Raji (cell line): ENCODE data around the gene AKAP4.

ENCODE experiments used
- POLR2A ChIP-seq: IDR thresholded peaks from 2 replicates; pipeline ENCODE4 v1.6.1; 2011; ENCODE audit warnings: low read depth, low read length, control low read depth; ENCODE audit not compliant: insufficient read depth

Gene AKAP4

DNA sequence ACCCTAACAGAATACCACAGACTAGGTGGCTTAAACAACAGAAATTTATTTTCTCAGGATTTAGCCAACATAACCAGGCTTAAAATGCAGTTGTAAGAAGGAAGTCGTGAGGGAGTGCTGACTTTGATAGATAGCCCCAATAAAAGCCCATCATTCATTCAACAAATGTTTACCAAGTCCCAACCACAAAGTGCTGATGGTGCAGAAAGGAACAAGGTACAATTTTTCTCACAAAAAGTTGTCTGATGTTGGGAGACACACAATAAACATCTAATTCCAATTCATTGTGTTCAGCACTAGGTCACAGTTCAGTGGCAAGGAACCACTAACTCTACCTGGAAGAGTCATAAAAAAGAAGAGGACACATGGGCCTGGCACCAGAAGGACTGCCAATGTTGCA is 42.2 kb downstream of the AKAP4 start:
- TF ChIP-seq POLR2A: no peak

DNA sequence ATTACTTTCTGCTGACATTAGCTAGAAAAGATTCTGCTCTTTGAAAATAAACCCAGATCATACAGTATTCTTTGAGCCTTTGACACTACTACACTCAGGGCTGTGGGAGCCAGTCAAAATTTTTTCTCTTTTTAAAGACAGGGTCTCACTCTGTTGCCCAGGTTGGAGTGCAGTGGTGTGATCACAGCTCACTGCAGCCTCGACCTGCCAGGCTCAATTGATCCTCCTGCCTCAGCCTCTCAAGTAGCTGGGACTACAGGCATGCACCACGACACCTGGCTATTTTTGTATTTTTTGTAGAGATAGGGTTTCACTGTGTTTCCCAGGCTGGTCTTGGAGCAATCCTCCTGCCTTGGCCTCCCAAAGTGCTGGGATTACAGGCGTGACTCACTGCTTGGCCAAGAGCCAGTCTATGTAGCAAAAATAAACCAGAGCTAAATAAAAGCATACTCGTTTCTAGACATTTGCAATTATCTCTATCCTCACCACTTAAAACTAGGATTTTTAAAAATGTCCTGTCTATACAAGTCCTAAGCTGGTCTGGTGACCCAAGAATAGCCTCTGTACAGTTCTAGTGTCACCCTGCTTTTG is 43.2 kb downstream of the AKAP4 start:
- TF ChIP-seq POLR2A: no peak

DNA sequence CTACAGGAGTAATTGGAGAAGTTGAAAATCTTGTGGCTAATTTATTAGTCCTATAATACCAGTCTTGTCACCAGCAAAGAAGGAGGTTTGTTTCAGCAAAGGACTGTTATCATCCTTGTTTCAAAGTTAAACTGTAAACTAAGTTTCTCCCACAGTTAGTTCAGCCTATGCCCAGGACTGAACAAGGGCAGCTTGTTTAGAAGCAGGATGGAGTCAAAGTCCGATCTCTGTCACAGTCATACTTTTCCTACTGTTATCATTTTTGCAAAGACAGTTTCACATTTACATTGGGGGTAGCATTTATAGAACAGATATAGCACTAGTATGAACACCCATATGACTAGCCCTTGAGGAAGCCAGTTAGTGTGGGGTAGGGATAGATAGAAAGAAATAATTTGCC is 46.4 kb downstream of the AKAP4 start:
- TF ChIP-seq POLR2A: no peak

DNA sequence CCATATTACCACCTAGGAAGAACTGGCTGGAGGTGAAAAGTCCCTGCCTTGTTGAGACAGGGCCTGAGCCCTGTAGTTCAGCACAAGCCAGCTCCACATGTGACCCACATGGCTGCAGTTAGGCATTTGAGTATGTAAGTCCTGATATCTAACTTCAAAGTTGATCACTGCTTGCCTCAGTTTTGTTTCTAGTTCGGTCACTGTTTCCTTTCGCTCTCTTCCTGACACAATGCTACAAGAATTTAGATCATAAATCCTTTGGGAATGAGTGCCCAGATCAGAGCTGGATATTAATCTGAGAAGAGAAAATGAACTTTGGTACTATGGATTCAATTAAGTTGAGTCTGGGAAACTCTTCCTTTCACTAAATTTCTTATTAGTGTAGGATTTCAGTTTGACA is 48.4 kb downstream of the AKAP4 start:
- no peak for TF ChIP-seq POLR2A

DNA sequence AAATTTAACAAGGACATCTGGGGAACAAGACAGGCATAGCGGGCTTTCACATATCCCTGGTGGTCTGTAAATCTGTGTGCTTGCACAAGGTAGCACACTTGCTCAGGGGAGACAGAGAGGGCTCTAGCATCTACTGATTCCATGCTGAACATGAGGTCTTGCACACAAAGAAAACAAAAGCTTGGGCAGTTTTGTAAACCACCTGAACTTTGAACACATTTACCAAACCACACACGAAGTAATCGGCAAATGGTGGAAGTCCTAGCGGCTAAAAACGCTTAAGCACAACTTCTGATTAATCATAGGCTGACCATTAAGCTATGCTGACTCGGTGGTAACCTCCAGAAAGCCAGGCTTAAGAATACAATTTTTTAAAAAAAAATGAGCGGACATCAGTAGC is 52.8 kb downstream of the AKAP4 start:
- no peak for TF ChIP-seq POLR2A
